Fibroblast of mammary gland (primary cell): Measurements from ENCODE around the gene ZNF622.

Experiments
- DNase-seq: peaks from one replicate; pipeline ENCODE4 v3.0.0-alpha.2; 2010; ENCODE audit warnings: low read depth
- H3K4me3 ChIP-seq: 2 replicates; pipeline ENCODE4 v1.5.1; 2011; ENCODE audit warnings: low read depth, mild to moderate bottlenecking, low read length, moderate library complexity; ENCODE audit not compliant: control insufficient read depth
- TF ChIP-seq, protein P1 (sequence below): conservative IDR thresholded peaks from 2 replicates; pipeline ENCODE4 v1.5.1; 2011; ENCODE audit warnings: low read depth, low read length, inconsistent platforms; ENCODE audit not compliant: control insufficient read depth, insufficient read depth

The ZNF622 gene

DNA sequence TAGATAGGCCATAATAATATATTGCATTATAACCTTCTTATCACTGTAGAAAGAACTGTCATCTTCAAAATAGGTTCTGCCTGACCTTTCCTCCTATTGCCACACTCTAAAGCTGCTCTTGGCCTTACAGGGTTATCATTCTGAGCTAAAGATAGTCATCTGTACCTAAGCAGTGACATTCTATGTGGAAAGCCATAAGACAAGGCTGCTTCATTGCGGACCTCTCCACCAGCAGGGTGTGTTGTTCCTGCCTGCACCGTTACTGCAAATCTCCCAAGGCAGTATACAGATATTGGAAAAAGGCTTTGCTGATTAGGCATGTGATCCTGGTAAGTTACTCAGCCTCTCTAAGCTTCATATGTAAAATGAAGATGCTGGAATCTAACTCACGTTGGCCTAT, 8.1 kb downstream of the ZNF622 start:
- no peak overlapping the region for H3K4me3 ChIP-seq
- TF ChIP-seq, protein P1, sequence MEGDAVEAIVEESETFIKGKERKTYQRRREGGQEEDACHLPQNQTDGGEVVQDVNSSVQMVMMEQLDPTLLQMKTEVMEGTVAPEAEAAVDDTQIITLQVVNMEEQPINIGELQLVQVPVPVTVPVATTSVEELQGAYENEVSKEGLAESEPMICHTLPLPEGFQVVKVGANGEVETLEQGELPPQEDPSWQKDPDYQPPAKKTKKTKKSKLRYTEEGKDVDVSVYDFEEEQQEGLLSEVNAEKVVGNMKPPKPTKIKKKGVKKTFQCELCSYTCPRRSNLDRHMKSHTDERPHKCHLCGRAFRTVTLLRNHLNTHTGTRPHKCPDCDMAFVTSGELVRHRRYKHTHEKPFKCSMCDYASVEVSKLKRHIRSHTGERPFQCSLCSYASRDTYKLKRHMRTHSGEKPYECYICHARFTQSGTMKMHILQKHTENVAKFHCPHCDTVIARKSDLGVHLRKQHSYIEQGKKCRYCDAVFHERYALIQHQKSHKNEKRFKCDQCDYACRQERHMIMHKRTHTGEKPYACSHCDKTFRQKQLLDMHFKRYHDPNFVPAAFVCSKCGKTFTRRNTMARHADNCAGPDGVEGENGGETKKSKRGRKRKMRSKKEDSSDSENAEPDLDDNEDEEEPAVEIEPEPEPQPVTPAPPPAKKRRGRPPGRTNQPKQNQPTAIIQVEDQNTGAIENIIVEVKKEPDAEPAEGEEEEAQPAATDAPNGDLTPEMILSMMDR, result no peak
- DNase-seq, result no peak

GRCh38 chr5:16456103-16456832, 9.3 kb downstream of the ZNF622 start:
- DNase-seq, result peak; percentile 87
- TF ChIP-seq, protein P1, result peak; percentile 70
- H3K4me3 ChIP-seq, result no peak overlapping the region

- TF ChIP-seq, protein P1, result no peak
- DNase-seq, result no peak
- H3K4me3 ChIP-seq, result no peak overlapping the region
Measured at GRCh38 chr5:16455668-16456067, 9.9 kb downstream of the ZNF622 start.

- TF ChIP-seq, protein P1, result no peak
- peak; percentile 84 for DNase-seq
- H3K4me3 ChIP-seq, result no peak overlapping the region
Measured at GRCh38 chr5:16454686-16455085, 10.9 kb downstream of the ZNF622 start.

DNA sequence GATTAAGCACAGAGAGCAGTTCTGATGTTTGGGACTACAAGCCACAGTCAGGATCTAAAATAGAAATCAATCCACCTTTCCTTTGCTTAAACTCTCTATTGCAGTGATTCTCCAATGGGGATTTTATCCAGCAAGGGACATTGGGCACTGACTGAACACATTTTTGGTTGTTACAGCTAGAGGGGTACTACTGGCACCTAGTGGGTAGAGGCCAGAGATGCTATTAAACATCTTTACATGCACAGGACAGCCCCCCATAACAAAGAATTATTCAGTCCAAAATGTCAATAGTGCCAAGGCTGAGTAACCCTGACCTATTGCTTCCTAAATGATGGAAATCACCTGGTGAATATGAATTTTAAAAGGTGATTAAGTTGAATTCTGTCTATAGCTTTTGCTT, 12.0 kb downstream of the ZNF622 start:
- TF ChIP-seq, protein P1, result no peak
- H3K4me3 ChIP-seq, result no peak overlapping the region
- DNase-seq, result no peak

DNA sequence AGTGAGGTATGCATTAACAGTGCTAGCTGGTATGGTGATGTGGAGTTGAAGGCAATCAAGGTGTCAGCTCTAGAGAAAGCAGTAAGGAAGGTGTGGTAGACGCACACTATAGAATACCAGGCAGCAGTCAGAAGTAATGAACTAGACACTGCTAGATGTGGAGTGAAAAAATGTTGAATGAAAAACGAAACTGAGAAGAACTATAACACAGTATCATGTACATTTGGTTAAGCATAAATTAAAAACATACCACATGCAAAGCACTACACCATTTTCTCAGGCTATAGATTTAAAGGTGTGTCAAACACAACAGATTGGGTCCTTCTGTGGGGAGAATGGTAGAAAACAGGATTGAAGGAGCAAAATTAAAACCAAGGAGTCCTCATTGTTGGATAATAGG, 15.4 kb downstream of the ZNF622 start:
- TF ChIP-seq, protein P1, result no peak
- DNase-seq, result no peak
- no peak overlapping the region for H3K4me3 ChIP-seq
